HepG2 (cell line): ENCODE data around the gene CAMTA2. TPM values are rescaled to one million over a fixed set of nuclear protein-coding genes. Genes with fewer than 3 reads are reported as not detected.
A peak's percentile ranks its signal among the peaks of the same experiment; 100 is the strongest.

Experiments used
- ATAD3A ChIP-seq: sonication (generic); formaldehyde crosslinking; IDR thresholded peaks from 2 replicates; pipeline ENCODE4 v1.4.0; 2020; ENCODE audit warnings: missing genetic modification reagents
- JUN ChIP-seq: sonication (generic); formaldehyde crosslinking; IDR thresholded peaks from 2 replicates; pipeline ENCODE4 v1.4.0; 2020; ENCODE audit warnings: mild to moderate bottlenecking, missing genetic modification reagents
- KDM1A ChIP-seq: IDR thresholded peaks from 2 replicates; pipeline ENCODE4 v1.6.1; 2016; ENCODE audit warnings: missing compliant biosample characterization
- MTF2 ChIP-seq: sonication (generic); formaldehyde crosslinking; IDR thresholded peaks from 2 replicates; pipeline ENCODE4 v1.5.0; 2020; ENCODE audit warnings: missing genetic modification reagents, borderline replicate concordance
- PRPF4 ChIP-seq: fragments of 200-400 bp; formaldehyde crosslinking; IDR thresholded peaks from 2 replicates; pipeline ENCODE4 v1.6.1; 2016; ENCODE audit warnings: low read length, low read depth; ENCODE audit not compliant: poor library complexity, severe bottlenecking
- RFXAP ChIP-seq: sonication (generic); formaldehyde crosslinking; IDR thresholded peaks from 2 replicates; pipeline ENCODE4 v1.4.0; 2020; ENCODE audit warnings: missing genetic modification reagents, borderline replicate concordance
- SNRNP70 ChIP-seq: fragments of 200-400 bp; formaldehyde crosslinking; IDR thresholded peaks from 2 replicates; pipeline ENCODE4 v1.6.1; 2017; ENCODE audit warnings: mild to moderate bottlenecking, low read depth, low read length, moderate library complexity
- SP5 ChIP-seq: IDR thresholded peaks from 2 replicates; pipeline ENCODE4 v1.6.1; 2016; ENCODE audit warnings: low read depth, borderline replicate concordance
- ZC3H4 ChIP-seq: sonication (generic); formaldehyde crosslinking; IDR thresholded peaks from 2 replicates; pipeline ENCODE4 v1.4.0; 2020; ENCODE audit warnings: missing genetic modification reagents, borderline replicate concordance
- ZKSCAN8 ChIP-seq: IDR thresholded peaks from 2 replicates; pipeline ENCODE4 v1.6.1; 2016; ENCODE audit warnings: borderline replicate concordance, missing genetic modification reagents, missing compliant biosample characterization
- ZNF143 ChIP-seq: sonication (generic); formaldehyde crosslinking; IDR thresholded peaks from 2 replicates; pipeline ENCODE4 v1.4.0; 2020; ENCODE audit warnings: missing genetic modification reagents
- ZNF569 ChIP-seq: sonication (generic); formaldehyde crosslinking; IDR thresholded peaks from 2 replicates; pipeline ENCODE4 v1.5.0; 2020; ENCODE audit warnings: mild to moderate bottlenecking, missing genetic modification reagents, moderate library complexity, borderline replicate concordance
- ZNF605 ChIP-seq: sonication (generic); formaldehyde crosslinking; IDR thresholded peaks from 2 replicates; pipeline ENCODE4 v1.8.0; 2022; ENCODE audit warnings: mild to moderate bottlenecking, missing genetic modification reagents
- ZNF770 ChIP-seq: sonication (generic); formaldehyde crosslinking; IDR thresholded peaks from 2 replicates; pipeline ENCODE4 v1.5.0; 2020; ENCODE audit warnings: mild to moderate bottlenecking, missing genetic modification reagents
- ZNF839 ChIP-seq: sonication (generic); formaldehyde crosslinking; IDR thresholded peaks from 2 replicates; pipeline ENCODE4 v1.4.0; 2020; ENCODE audit warnings: missing genetic modification reagents, mild to moderate bottlenecking, borderline replicate concordance
- ZSCAN9 ChIP-seq: IDR thresholded peaks from 2 replicates; pipeline ENCODE4 v1.6.1; 2016; ENCODE audit warnings: borderline replicate concordance
- polyA plus RNA-seq, 8 experiments: library from polyadenylated mRNA; depleted of rRNA in 3 of 8; stranded (reverse) in 7 of 8; unstranded in 1 of 8; fragments of >200 nt; fragmentation: Illumina TruSeq in 4 of 8; extraction: Trizol in 4 of 8; gene quantifications; 2 replicates each; pipeline versions ENCODE4 v1.2.1 to v1.2.3, GENCODE V29; 2011 to 2016; ENCODE audit warnings: low read depth in 4 of 8, missing spikeins in 1 of 8, mixed read lengths in 1 of 8; ENCODE audit not compliant: insufficient read depth in 1 of 8
- total RNA-seq, 5 experiments: library from RNA; depleted of rRNA; stranded (reverse); fragments of >200 nt; fragmentation: Illumina TruSeq; extraction: Trizol; gene quantifications; 2 replicates each; pipeline ENCODE4 v1.2.3, GENCODE V29; 2016; ENCODE audit warnings: low read depth in 1 of 5
- TF ChIP-seq, protein P1 (sequence below): sonication (generic); formaldehyde crosslinking; IDR thresholded peaks from 2 replicates; pipeline ENCODE4 v1.4.0; 2020; ENCODE audit warnings: missing genetic modification reagents, mild to moderate bottlenecking, borderline replicate concordance
- TF ChIP-seq, protein P2 (sequence below): sonication (generic); formaldehyde crosslinking; IDR thresholded peaks from 2 replicates; pipeline ENCODE4 v1.5.1; 2020; ENCODE audit warnings: missing genetic modification reagents, mild to moderate bottlenecking, borderline replicate concordance
- TF ChIP-seq, protein P3 (sequence below): fragments of 450-650 bp; IDR thresholded peaks from 2 replicates; pipeline ENCODE4 v1.6.1; 2017
- TF ChIP-seq, protein P4 (sequence below): sonication (generic); formaldehyde crosslinking; IDR thresholded peaks from 2 replicates; pipeline ENCODE4 v1.5.0; 2020; ENCODE audit warnings: mild to moderate bottlenecking, missing genetic modification reagents

The CAMTA2 gene
- total and polyA plus RNA-seq, 2 of the 13 experiments (the other 11 are each of a cell fraction or from before 2014, with no cell fraction given) = 4.1 to 7.1 TPM

DNA sequence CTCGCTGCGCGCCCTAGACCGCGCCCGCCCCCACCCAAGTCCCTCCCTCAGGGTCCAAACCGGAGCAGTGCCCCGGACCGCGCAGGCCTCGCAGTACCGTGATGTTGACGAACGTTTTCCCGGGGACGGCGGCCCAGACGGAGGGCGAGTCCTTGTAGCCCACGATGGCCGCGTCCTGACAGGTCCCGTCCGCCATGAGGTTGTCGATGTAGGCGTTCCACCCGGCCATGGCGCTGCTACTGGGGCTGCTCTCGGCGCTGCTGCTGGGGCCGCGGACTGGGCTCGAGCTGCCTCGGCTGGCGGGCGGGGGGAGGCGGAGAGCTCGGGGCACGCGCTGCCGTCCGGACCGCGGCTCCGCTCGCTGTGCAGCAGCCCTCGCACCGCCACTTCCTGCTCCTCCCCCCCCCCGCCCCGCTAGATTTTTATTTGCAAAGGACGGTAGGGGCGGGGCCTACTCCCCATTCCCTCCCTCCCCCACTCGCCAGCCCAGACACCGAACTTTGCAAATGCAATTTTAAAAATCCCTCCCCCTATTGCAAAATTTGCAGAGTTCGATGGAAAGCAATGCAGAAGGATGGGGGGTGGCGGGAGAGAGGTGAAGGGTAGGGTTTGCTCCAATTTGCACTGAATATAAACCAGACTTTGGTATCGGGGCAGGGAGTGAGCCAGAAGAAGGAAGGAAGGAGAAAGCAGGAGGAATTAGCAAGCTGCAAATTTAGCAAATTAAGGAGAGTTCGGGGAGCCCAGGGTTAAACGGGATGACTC is 39.1 kb downstream of the CAMTA2 start, which contains the start of gene PFN1 (continued):
- TF ChIP-seq ZSCAN9 (CRISPR knock-in tag) (no peak; the same call in 1 of the 2 replicates), SNRNP70 (no peak), ZNF143 (no peak; the same call in 1 of the 2 replicates), MTF2 (CRISPR knock-in tag) (no peak), ZNF569 (CRISPR knock-in tag) (no peak), PRPF4 (peak; percentile 37), SP5 (CRISPR knock-in tag) (peak; percentile 83), RFXAP (no peak), ATAD3A (CRISPR knock-in tag) (no peak), KDM1A (CRISPR knock-in tag) (no peak), ZC3H4 (0 out of 2 replicates have a peak, but pooled peaks have one; percentile 39), ZKSCAN8 (CRISPR knock-in tag) (no peak), ZNF770 (CRISPR knock-in tag) (no peak), ZNF605 (0 out of 2 replicates have a peak, but pooled peaks have one; percentile 10), JUN (CRISPR knock-in tag) (no peak), ZNF839 (CRISPR knock-in tag) (no peak)
- TF ChIP-seq, protein P1, sequence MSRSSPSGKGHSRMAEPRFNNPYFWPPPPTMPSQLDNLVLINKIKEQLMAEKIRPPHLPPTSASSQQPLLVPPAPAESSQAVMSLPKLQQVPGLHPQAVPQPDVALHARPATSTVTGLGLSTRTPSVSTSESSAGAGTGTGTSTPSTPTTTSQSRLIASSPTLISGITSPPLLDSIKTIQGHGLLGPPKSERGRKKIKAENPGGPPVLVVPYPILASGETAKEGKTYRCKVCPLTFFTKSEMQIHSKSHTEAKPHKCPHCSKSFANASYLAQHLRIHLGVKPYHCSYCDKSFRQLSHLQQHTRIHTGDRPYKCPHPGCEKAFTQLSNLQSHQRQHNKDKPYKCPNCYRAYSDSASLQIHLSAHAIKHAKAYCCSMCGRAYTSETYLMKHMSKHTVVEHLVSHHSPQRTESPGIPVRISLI (CRISPR knock-in tag) = peak; percentile 46; the same call in 1 of the 2 replicates
- TF ChIP-seq, protein P2, sequence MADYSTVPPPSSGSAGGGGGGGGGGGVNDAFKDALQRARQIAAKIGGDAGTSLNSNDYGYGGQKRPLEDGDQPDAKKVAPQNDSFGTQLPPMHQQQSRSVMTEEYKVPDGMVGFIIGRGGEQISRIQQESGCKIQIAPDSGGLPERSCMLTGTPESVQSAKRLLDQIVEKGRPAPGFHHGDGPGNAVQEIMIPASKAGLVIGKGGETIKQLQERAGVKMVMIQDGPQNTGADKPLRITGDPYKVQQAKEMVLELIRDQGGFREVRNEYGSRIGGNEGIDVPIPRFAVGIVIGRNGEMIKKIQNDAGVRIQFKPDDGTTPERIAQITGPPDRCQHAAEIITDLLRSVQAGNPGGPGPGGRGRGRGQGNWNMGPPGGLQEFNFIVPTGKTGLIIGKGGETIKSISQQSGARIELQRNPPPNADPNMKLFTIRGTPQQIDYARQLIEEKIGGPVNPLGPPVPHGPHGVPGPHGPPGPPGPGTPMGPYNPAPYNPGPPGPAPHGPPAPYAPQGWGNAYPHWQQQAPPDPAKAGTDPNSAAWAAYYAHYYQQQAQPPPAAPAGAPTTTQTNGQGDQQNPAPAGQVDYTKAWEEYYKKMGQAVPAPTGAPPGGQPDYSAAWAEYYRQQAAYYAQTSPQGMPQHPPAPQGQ (CRISPR knock-in tag) = no peak
- TF ChIP-seq, protein P3, sequence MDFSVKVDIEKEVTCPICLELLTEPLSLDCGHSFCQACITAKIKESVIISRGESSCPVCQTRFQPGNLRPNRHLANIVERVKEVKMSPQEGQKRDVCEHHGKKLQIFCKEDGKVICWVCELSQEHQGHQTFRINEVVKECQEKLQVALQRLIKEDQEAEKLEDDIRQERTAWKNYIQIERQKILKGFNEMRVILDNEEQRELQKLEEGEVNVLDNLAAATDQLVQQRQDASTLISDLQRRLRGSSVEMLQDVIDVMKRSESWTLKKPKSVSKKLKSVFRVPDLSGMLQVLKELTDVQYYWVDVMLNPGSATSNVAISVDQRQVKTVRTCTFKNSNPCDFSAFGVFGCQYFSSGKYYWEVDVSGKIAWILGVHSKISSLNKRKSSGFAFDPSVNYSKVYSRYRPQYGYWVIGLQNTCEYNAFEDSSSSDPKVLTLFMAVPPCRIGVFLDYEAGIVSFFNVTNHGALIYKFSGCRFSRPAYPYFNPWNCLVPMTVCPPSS = no peak
- TF ChIP-seq, protein P4, sequence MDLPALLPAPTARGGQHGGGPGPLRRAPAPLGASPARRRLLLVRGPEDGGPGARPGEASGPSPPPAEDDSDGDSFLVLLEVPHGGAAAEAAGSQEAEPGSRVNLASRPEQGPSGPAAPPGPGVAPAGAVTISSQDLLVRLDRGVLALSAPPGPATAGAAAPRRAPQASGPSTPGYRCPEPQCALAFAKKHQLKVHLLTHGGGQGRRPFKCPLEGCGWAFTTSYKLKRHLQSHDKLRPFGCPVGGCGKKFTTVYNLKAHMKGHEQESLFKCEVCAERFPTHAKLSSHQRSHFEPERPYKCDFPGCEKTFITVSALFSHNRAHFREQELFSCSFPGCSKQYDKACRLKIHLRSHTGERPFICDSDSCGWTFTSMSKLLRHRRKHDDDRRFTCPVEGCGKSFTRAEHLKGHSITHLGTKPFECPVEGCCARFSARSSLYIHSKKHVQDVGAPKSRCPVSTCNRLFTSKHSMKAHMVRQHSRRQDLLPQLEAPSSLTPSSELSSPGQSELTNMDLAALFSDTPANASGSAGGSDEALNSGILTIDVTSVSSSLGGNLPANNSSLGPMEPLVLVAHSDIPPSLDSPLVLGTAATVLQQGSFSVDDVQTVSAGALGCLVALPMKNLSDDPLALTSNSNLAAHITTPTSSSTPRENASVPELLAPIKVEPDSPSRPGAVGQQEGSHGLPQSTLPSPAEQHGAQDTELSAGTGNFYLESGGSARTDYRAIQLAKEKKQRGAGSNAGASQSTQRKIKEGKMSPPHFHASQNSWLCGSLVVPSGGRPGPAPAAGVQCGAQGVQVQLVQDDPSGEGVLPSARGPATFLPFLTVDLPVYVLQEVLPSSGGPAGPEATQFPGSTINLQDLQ (CRISPR knock-in tag) = no peak
